Liver (tissue), 9 donors: ENCODE data around the gene CNTN2. TPM values are rescaled to one million over a fixed set of nuclear protein-coding genes. Genes with fewer than 3 reads are reported as not detected.

Experiments used
- DNase-seq: peaks from one replicate; pipeline ENCODE4 v3.0.0-alpha.2; 2017; ENCODE audit warnings: low spot score
- H3K27ac ChIP-seq, 2 donors: one replicate each; pipeline ENCODE4 v1.7.0; 2013; ENCODE audit warnings: inconsistent platforms in 2 of 2, low read length in 2 of 2, control low read depth in 1 of 2, low read depth in 1 of 2, mild to moderate bottlenecking in 1 of 2
- H3K27me3 ChIP-seq, 4 donors: one replicate each; pipeline versions ENCODE4 v1.6.1 to v1.7.0; 2013; ENCODE audit warnings: low read length in 3 of 4, inconsistent platforms in 1 of 4, mild to moderate bottlenecking in 1 of 4, moderate library complexity in 1 of 4; ENCODE audit not compliant: control insufficient read depth in 4 of 4, insufficient read depth in 4 of 4
- H3K36me3 ChIP-seq, 4 donors: one replicate each; pipeline versions ENCODE4 v1.6.1 to v1.7.0; 2013; ENCODE audit warnings: low read length in 3 of 4, mild to moderate bottlenecking in 3 of 4, low read depth in 1 of 4, moderate library complexity in 1 of 4; ENCODE audit not compliant: control insufficient read depth in 4 of 4, insufficient read depth in 3 of 4
- H3K4me1 ChIP-seq, 4 donors: one replicate each; pipeline versions ENCODE4 v1.6.1 to v1.7.0; 2013; ENCODE audit warnings: low read length in 3 of 4, mild to moderate bottlenecking in 3 of 4, moderate library complexity in 1 of 4; ENCODE audit not compliant: control insufficient read depth in 4 of 4, insufficient read depth in 4 of 4
- H3K4me3 ChIP-seq, 3 donors: one replicate each; pipeline versions ENCODE4 v1.6.1 to v1.7.0; 2013; ENCODE audit warnings: low read length in 3 of 3, control low read depth in 1 of 3, low read depth in 1 of 3, mild to moderate bottlenecking in 1 of 3
- H3K9ac ChIP-seq, 2 donors: one replicate each; pipeline ENCODE4 v1.7.0; 2013; ENCODE audit warnings: low read length in 2 of 2, mild to moderate bottlenecking in 2 of 2, moderate library complexity in 2 of 2, control low read depth in 1 of 2, low read depth in 1 of 2
- H3K9me3 ChIP-seq, 4 donors: one replicate each; pipeline versions ENCODE4 v1.6.1 to v1.7.0; 2013; ENCODE audit warnings: low read length in 3 of 4; ENCODE audit not compliant: control insufficient read depth in 4 of 4
- EGR1 ChIP-seq, 2 donors: IDR thresholded peaks; 2 replicates each; pipeline ENCODE4 v1.6.1; 2016 to 2018; ENCODE audit warnings: antibody characterized with exemption in 2 of 2, low read depth in 2 of 2
- FOXA1 ChIP-seq: IDR thresholded peaks from 2 replicates; pipeline ENCODE4 v1.6.1; 2016; ENCODE audit warnings: antibody characterized with exemption
- FOXA2 ChIP-seq: IDR thresholded peaks from 2 replicates; pipeline ENCODE4 v1.6.1; 2016; ENCODE audit warnings: antibody characterized with exemption
- GABPA ChIP-seq, 2 donors: IDR thresholded peaks in 1 of 2; conservative IDR thresholded peaks in 1 of 2; 2 replicates each; pipeline ENCODE4 v1.6.1; 2016; ENCODE audit warnings: antibody characterized with exemption in 2 of 2, mild to moderate bottlenecking in 1 of 2, moderate library complexity in 1 of 2
- HNF4A ChIP-seq, 2 donors: conservative IDR thresholded peaks; 2 replicates each; pipeline ENCODE4 v1.6.1; 2016; ENCODE audit warnings: antibody characterized with exemption in 2 of 2, mild to moderate bottlenecking in 2 of 2
- HNF4G ChIP-seq: IDR thresholded peaks from 2 replicates; pipeline ENCODE4 v1.6.1; 2016; ENCODE audit warnings: antibody characterized with exemption
- NR2F2 ChIP-seq: IDR thresholded peaks from 2 replicates; pipeline ENCODE4 v1.6.1; 2016; ENCODE audit warnings: antibody characterized with exemption
- RAD21 ChIP-seq, 2 donors: IDR thresholded peaks; 2 replicates each; pipeline ENCODE4 v1.6.1; 2016; ENCODE audit warnings: antibody characterized with exemption in 2 of 2, mild to moderate bottlenecking in 2 of 2
- RXRA ChIP-seq, 2 donors: IDR thresholded peaks; 2 replicates each; pipeline ENCODE4 v1.6.1; 2017 to 2018; ENCODE audit warnings: antibody characterized with exemption in 2 of 2, mild to moderate bottlenecking in 1 of 2
- SP1 ChIP-seq: IDR thresholded peaks from 2 replicates; pipeline ENCODE4 v1.6.1; 2018; ENCODE audit warnings: antibody characterized with exemption, mild to moderate bottlenecking
- TAF1 ChIP-seq: conservative IDR thresholded peaks from 2 replicates; pipeline ENCODE4 v1.6.1; 2016; ENCODE audit warnings: antibody characterized with exemption, mild to moderate bottlenecking
- YY1 ChIP-seq: IDR thresholded peaks from 2 replicates; pipeline ENCODE4 v1.6.1; 2016; ENCODE audit warnings: antibody characterized with exemption, mild to moderate bottlenecking
- WGBS: extraction: QIAGEN DNeasy Blood & Tissue Kit; methylation state at CpG from one replicate; pipeline ENCODE4 v1.1.7; 2013; 5-methylcytosine and 5-hydroxymethylcytosine counted together
- polyA plus RNA-seq, 2 donors: library from polyadenylated mRNA; stranded (reverse) in 1 of 2; unstranded in 1 of 2; fragments of 200-250 nt in 1 of 2; fragments of >200 nt in 1 of 2; fragmentation: Nextera tagmentation in 1 of 2; extraction: Ambion mirVana in 1 of 2; gene quantifications; one replicate each; pipeline versions ENCODE4 v1.2.1 to v1.2.3, GENCODE V29; 2013 to 2015
- total RNA-seq, 2 donors: library from RNA; depleted of rRNA; stranded (reverse); fragments of >200 nt; gene quantifications; one replicate each; pipeline ENCODE4 v1.2.3, GENCODE V29; 2014
- TF ChIP-seq, protein P1 (sequence below): IDR thresholded peaks from 2 replicates; pipeline ENCODE4 v1.6.1; 2016; ENCODE audit warnings: antibody characterized with exemption
- TF ChIP-seq, protein P2 (sequence below): fragments of 150-350 bp; IDR thresholded peaks from 2 replicates; pipeline ENCODE4 v1.5.1; 2017; ENCODE audit warnings: improper control_type of control experiment, low read depth, low read length; ENCODE audit not compliant: missing input control
- TF ChIP-seq, protein P3 (sequence below): IDR thresholded peaks from 2 replicates; pipeline ENCODE4 v1.6.1; 2016; ENCODE audit warnings: antibody characterized with exemption
- TF ChIP-seq, protein P4 (sequence below): IDR thresholded peaks from 2 replicates; pipeline ENCODE4 v1.6.1; 2016; ENCODE audit warnings: antibody characterized with exemption, mild to moderate bottlenecking
- TF ChIP-seq, protein P5 (sequence below): IDR thresholded peaks from 2 replicates; pipeline ENCODE4 v1.6.1; 2016; ENCODE audit warnings: antibody characterized with exemption
- donor health status: healthy.
- donor health status: healthy.
- donor health status: healthy.
- donor health status: healthy.
- donor health status: healthy.

CNTN2 gene
- total and polyA plus RNA-seq, 4 donors = 0.05 to 0.25 (median 0.17) TPM

DNA sequence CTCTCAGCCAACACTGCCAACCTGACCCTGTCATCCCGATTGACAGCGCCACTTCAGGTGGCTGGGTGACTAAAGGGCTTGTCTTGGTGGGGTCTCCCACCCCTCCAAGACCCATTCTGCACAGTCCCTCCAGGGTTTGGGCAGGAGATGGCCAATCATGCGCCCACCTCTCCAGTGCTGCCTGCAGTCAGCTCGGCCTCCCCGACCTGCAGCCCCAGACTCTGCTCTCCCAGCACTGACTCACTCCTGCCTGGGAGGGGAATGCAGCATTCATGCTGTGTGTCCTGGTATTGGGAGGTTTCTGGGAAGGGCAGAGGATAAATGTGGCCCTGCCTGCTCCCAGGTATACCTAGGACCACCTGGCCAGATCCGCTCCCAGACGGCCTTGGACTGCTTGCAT lies 31.5 kb downstream of the CNTN2 start:
- no peak overlapping the region for H3K9ac ChIP-seq
- 92% methylated on average over 7 of the region's 7 CpGs for WGBS
- TF ChIP-seq GABPA (IDR thresholded peaks at IDR 0.05 in 1 of 2, conservative IDR thresholded peaks at IDR 0.05 in 1 of 2) (no peak), EGR1 (IDR thresholded peaks at IDR 0.05; ENCODE audit: low read depth in 2 of 2) (no peak), TAF1 (no peak), YY1 (no peak), HNF4G (no peak), HNF4A (conservative IDR thresholded peaks at IDR 0.05) (no peak), SP1 (no peak), RXRA (IDR thresholded peaks at IDR 0.05) (no peak), RAD21 (IDR thresholded peaks at IDR 0.05) (no peak), NR2F2 (no peak), FOXA2 (no peak)
- TF ChIP-seq, protein P1, sequence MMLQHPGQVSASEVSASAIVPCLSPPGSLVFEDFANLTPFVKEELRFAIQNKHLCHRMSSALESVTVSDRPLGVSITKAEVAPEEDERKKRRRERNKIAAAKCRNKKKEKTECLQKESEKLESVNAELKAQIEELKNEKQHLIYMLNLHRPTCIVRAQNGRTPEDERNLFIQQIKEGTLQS = no peak
- TF ChIP-seq, protein P2, sequence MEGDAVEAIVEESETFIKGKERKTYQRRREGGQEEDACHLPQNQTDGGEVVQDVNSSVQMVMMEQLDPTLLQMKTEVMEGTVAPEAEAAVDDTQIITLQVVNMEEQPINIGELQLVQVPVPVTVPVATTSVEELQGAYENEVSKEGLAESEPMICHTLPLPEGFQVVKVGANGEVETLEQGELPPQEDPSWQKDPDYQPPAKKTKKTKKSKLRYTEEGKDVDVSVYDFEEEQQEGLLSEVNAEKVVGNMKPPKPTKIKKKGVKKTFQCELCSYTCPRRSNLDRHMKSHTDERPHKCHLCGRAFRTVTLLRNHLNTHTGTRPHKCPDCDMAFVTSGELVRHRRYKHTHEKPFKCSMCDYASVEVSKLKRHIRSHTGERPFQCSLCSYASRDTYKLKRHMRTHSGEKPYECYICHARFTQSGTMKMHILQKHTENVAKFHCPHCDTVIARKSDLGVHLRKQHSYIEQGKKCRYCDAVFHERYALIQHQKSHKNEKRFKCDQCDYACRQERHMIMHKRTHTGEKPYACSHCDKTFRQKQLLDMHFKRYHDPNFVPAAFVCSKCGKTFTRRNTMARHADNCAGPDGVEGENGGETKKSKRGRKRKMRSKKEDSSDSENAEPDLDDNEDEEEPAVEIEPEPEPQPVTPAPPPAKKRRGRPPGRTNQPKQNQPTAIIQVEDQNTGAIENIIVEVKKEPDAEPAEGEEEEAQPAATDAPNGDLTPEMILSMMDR = no peak
- TF ChIP-seq, protein P3, sequence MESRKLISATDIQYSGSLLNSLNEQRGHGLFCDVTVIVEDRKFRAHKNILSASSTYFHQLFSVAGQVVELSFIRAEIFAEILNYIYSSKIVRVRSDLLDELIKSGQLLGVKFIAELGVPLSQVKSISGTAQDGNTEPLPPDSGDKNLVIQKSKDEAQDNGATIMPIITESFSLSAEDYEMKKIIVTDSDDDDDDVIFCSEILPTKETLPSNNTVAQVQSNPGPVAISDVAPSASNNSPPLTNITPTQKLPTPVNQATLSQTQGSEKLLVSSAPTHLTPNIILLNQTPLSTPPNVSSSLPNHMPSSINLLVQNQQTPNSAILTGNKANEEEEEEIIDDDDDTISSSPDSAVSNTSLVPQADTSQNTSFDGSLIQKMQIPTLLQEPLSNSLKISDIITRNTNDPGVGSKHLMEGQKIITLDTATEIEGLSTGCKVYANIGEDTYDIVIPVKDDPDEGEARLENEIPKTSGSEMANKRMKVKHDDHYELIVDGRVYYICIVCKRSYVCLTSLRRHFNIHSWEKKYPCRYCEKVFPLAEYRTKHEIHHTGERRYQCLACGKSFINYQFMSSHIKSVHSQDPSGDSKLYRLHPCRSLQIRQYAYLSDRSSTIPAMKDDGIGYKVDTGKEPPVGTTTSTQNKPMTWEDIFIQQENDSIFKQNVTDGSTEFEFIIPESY = no peak
- TF ChIP-seq, protein P4, sequence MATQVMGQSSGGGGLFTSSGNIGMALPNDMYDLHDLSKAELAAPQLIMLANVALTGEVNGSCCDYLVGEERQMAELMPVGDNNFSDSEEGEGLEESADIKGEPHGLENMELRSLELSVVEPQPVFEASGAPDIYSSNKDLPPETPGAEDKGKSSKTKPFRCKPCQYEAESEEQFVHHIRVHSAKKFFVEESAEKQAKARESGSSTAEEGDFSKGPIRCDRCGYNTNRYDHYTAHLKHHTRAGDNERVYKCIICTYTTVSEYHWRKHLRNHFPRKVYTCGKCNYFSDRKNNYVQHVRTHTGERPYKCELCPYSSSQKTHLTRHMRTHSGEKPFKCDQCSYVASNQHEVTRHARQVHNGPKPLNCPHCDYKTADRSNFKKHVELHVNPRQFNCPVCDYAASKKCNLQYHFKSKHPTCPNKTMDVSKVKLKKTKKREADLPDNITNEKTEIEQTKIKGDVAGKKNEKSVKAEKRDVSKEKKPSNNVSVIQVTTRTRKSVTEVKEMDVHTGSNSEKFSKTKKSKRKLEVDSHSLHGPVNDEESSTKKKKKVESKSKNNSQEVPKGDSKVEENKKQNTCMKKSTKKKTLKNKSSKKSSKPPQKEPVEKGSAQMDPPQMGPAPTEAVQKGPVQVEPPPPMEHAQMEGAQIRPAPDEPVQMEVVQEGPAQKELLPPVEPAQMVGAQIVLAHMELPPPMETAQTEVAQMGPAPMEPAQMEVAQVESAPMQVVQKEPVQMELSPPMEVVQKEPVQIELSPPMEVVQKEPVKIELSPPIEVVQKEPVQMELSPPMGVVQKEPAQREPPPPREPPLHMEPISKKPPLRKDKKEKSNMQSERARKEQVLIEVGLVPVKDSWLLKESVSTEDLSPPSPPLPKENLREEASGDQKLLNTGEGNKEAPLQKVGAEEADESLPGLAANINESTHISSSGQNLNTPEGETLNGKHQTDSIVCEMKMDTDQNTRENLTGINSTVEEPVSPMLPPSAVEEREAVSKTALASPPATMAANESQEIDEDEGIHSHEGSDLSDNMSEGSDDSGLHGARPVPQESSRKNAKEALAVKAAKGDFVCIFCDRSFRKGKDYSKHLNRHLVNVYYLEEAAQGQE = no peak
- TF ChIP-seq, protein P5, sequence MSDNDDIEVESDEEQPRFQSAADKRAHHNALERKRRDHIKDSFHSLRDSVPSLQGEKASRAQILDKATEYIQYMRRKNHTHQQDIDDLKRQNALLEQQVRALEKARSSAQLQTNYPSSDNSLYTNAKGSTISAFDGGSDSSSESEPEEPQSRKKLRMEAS = no peak
- no peaks in the 10 kb centered on the region for H3K9me3 ChIP-seq
- H3K27me3 ChIP-seq = no peaks in the 10 kb centered on the region
- H3K4me1 ChIP-seq = no peaks in the 10 kb centered on the region
- no peaks in the 10 kb centered on the region for H3K36me3 ChIP-seq
- H3K27ac ChIP-seq = no peak overlapping the region
- no peak for DNase-seq
- H3K4me3 ChIP-seq = no peak overlapping the region

DNA sequence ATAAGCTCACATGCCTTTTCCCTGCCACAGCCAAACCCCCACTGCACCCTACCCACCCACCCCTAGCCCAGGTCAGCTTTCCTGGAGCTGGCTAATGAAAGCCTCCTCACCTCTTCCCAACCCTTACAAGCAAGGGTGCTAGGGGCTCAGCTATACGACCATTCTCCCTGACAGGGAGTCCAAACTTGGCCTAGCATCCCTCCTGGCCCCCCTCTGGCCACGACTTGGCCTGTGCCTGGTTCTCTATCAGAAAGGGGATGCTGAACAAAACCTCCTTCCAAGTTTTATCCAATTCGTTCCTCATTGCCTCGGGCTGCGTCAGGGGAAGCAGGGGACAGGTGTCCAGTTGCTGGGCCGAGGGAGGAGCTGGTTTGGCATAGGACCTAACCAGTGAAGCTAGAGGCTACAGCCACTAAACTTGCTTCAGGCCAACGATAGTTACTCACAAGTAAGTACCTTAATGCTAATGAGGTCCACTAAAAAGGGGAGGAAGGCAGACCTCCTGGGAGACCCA lies 32.7 kb downstream of the CNTN2 start:
- Histone ChIP-seq H3K36me3 (no peaks in the 10 kb centered on the region), H3K27me3 (no peaks in the 10 kb centered on the region), H3K27ac (no peak overlapping the region), H3K4me3 (no peak overlapping the region), H3K4me1 (no peaks in the 10 kb centered on the region), H3K9me3 (no peaks in the 10 kb centered on the region), H3K9ac (no peak overlapping the region)
- TF ChIP-seq FOXA1 (no peak), FOXA2 (no peak), HNF4G (no peak), TAF1 (no peak), EGR1 (IDR thresholded peaks at IDR 0.05; ENCODE audit: low read depth in 2 of 2) (no peak), SP1 (no peak), GABPA (IDR thresholded peaks at IDR 0.05 in 1 of 2, conservative IDR thresholded peaks at IDR 0.05 in 1 of 2) (no peak), HNF4A (conservative IDR thresholded peaks at IDR 0.05) (no peak)
- TF ChIP-seq, protein P1 = no peak
- TF ChIP-seq, protein P2 = no peak
- 70% methylated on average over 7 of the region's 7 CpGs for WGBS
- DNase-seq = no peak
